GM21528 (cell line): ENCODE measurements around the gene EXD3.

Experiments
- ATAC-seq: cut with Tn5 transposase; IDR thresholded peaks from one replicate; pipeline ENCODE4 v1.9.1; 2021; ENCODE audit warnings: mild to moderate bottlenecking, moderate library complexity; ENCODE audit not compliant: unreplicated experiment, low FRiP score

The EXD3 gene

DNA sequence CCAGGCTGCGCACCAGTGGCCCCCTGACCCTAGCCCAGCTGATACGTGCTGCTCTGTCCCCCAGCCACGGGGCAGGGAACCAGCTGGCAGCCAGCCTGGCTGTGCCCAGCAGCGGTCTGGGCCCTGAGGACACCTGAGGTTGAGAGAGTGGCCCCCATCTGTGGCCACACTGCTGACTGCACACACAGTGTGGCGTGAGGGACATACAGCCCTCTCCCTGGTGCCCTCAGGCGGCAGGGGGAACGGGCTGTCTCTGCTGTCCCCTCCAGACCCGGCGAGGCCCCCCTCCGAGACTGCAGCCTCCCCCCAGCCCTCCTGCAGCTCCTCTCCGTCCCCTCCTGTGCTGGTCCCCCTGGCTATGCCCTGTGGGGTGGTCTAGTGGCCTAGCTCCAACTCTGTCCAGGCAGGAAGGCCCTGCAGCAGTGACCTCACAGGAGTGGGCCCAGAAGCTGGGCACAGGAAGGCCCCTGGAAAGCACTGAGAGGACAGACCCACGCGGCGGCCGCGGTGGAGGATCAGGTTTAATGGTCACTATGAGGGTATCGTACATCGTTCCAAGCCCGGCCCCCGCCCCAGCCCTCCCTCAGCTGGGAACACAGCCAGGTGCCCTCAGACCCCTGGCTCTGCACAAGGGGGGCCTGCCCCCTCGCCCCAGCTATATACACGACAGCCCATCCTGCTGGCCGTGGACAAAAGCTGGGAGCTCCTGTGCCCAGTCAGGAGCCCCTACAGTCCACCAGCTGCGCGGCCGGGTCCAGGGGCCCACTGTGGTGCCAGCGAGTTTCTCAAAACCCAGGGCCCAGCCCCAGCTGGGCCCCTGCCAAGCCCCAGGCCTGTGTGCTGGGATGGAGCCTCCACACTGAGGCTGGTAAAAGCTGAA is 25.0 kb upstream of the EXD3 start:
- no peak for ATAC-seq

DNA sequence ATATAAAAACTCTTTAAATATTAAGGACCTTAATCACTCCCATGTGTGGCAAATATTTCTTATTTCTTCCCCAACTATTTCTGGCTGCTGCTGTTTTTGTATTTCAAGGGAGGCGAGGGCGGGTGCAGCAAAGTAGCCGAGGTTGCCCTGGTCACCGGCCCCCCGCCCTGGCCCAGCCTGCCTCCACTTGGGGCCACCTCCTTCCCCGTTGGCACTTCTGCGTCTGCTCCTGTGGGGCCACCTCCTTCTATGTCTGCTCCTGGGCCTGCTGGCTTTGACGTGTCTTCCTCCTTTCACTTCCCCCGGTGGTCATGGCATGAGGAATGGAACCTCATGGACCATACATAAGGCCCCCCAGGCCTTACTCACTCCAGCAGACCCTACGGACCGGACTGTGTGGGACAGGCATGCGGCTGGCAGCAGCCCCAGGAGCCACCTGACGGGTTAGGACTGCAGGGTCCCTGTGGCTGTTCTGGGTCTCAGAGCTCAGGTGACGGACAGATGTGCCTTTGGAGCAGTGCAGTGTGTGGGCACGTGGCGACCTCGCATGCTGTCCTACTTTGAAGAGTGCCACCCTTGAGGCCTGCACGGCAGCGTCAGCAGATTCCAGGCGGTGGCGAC is 24.0 kb upstream of the EXD3 start:
- ATAC-seq: no peak

DNA sequence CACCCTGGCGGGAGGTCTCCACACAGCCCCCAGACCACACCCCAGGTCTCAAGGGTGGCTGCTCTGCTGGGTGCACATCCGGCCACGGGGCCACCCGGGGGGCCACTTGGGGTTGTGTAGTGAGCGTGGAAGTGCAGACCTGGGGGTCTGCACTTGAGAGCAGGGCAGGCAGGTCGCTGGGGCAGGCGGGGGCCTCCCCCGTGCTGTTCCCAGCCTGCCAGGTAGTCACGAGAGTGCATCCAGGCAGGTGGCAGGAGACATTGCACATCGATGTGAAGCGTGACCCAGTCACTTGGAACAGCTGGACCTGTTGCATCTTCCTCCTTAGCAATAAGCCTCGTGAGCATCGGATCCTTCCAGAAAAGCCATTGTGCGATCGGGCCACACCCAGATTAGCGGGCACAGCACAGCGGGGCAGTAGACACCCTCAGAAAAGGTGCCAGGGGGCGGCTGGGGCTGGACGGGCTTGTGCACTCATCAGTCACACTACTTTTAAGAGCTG is 23.0 kb upstream of the EXD3 start:
- no peak for ATAC-seq

DNA sequence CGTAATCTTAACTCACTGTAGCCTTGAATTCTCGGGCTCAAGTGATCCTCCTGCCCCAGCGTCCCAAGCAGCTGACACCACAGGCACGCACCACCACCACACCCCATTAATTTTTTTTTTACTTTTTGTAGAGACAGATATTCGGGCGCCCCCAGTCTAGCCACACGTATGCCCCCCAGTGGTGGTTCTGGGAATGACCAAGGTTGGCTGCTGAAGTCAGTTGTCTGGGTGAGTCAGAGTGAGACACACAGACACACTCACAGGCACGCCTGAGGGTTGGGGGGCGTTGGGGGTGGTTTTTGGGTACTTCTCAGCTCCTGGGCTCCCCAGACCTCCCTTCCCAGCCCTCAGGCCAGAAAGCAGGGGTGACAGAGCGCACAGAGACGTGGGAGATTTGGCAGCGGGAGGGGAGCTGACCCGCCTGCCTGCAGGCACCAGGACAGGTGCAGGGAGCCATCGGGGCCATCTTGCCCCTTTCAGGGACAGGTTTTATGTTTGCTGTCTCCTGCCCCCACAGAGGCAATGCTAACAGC is 22.4 kb upstream of the EXD3 start:
- ATAC-seq: no peak

DNA sequence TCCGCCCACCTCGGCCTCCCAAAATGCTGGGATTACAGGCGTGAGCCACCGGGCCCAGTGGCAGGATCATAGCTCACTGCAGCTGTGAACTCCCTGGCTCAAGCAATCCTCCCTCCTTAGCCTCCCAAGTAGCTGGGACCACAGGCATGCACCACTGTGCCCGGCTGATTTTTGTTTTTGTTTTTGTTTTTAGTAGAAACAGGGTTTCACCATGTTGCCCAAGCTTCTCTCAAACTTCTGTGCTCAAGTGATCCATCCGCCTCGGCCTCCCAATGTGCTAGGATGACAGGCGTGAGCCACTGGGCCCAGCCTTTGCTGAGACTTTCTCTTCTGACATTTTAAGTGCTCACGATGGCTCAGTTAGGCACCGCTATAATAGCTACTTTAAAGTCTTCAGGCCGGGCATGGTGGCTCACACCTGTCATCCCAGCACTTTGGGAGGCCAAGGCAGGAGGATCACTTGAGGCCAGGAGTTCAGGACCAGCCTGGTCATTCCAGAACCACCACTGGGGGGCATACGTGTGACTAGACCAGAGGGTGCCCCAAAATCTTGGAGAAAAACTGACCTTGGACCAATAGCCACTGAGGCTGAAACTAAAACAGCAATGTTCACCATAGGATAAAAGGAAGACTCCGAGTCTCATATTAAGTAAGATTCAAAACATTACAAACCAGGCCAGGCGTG is 21.3 kb upstream of the EXD3 start:
- no peak for ATAC-seq

DNA sequence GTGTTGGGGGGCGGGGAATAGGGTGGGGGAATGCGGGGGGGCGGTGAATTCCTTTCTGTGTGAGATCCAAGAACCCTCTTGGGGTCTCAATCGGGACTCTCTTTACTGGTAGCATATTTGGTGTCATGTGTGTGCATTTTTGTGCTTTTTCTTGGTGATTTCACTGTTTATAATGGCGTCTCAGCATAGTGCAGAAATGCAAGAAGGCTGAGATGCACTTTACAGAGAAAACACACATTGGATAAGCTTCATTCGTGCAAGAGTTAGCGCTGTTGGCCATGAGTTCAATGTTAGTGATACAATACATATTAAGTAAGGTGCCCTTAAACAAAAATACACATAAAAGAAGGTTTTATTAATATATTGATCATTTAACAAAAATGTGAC is 19.0 kb upstream of the EXD3 start:
- ATAC-seq: no peak

DNA sequence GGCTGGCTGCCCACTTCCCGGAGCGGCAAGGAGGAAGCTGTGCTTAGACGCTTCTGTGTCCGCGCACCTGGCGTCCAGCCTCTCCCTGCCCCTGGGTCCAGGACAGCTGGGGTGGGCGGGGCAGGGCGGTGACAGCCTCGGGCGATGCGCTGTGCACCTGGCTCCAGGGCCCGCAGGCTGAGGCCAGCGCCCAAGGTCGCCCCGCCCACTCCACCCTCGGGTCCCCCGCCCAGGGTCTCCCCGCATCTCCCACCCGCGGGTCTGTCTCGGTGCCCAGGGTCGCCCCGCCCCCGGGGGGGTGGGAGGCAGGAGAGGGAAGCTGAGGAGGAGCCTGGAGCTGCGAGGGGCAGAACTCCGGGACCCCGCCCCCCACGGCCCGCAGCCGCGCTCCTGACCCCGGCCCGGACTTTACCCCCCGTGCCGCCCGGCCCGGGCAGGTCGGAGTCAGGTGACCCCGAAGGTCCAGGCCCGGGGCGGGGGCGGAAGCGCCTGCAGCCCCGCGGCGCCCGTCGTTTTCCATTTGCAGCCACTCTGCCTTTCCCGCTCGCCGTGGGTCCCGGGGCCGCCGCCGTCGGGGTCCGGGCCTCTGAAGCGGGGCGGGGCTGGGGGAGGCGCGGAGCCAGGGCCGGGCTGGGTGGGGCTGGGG is 18.4 kb upstream of the EXD3 start, which contains the start of gene ENTPD8:
Gene ENTPD8 (minus strand): TSS at position 69 of the 646 bp plus-strand sequence. CDS start 3,072 bp downstream, outside the sequence.
- ATAC-seq: no peak

DNA sequence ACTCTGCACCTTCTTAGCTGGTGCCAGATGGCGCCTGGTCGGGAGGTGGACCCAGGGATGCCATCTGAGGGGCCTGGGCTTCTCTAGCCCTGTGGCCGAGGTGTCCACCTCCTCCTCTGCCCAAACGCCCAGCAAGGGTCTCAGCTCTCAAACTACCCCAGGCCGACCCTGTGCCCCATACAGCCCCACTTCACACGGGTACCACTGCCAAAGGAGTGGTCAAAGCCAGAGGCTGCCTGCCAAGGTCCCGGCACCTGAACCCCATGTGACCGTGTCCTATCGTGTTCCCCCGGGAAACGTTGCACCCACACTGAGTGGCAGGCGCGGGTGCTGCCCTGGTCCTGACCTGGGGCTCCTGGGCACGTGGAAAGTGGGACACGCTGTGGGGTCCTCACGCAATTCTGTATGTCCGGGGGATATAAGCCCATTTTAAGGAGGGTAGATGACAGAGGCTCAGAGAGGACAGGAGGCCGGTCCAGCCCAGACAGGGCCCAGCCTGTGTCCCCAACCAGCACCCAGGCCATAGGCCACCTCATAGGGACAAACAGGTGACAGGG is 16.3 kb upstream of the EXD3 start:
- ATAC-seq: no peak

DNA sequence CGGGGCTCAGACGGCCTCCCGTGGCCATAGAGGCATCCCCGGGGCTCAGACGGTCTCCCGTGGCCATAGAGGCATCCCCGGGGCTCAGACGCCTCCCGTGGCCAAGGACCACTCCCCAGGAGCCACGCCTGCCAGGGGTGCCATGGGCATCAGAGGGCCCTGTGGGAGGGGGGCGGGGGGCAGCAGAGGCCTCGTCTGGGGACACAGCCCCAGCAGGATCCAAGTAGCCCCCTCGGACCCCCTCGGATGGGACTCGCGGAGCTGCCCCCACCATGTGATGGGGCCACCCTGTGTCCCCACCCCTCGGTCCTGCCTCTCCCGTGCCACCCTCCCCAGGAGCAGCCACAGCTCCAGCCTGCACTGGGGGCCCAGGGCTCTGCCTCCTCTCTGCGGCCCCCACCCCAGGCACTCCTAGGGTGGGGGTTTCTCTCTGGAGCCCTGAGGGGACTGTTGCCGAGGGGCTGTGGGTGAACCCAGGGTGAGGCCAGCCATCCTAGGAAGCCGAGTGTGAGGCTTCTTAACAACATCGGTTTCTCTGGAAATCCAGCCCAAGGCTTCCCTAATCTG is 15.7 kb upstream of the EXD3 start:
- ATAC-seq: no peak

DNA sequence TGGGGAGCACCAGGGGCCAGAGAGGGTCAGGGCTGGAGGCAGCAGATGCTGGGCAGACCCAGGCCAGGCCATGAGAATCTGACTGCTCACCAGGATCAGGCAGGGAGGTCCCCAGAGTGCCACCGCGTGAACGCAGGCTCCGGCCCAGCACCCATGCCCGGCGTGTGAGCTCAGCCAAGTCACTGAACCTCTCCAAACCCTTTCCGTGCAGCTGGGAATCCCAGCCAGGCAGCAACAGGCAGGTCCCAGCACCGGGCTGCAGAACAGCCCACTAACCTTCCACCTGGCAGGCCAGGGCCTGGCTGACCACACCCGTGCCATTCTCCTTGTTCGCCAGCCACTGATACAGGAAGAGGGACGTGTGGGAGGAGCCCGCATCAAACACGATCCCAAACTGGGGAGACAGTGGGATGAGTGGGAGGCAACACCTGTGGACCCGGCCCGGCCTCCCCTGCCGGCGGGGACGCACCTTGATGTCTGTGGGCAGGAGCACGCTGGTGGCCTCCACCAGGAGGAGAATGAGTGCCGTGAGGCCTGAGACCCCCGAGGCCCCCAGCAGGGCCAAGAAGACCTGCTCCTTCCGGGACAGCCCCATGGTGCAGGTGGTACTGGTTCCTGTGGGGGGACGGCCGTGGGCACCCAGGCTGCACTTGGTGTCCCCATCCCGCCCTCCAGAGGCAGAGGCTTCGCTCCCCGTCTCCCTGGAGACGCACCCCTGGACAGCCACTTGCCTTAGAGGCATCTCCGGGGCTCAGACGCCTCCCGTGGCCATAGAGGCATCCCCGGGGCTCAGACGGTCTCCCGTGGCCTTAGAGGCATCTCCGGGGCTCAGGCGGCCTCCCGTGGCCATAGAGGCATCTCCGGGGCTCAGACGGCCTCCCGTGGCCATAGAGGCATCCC is 15.0 kb upstream of the EXD3 start:
- ATAC-seq: no peak

DNA sequence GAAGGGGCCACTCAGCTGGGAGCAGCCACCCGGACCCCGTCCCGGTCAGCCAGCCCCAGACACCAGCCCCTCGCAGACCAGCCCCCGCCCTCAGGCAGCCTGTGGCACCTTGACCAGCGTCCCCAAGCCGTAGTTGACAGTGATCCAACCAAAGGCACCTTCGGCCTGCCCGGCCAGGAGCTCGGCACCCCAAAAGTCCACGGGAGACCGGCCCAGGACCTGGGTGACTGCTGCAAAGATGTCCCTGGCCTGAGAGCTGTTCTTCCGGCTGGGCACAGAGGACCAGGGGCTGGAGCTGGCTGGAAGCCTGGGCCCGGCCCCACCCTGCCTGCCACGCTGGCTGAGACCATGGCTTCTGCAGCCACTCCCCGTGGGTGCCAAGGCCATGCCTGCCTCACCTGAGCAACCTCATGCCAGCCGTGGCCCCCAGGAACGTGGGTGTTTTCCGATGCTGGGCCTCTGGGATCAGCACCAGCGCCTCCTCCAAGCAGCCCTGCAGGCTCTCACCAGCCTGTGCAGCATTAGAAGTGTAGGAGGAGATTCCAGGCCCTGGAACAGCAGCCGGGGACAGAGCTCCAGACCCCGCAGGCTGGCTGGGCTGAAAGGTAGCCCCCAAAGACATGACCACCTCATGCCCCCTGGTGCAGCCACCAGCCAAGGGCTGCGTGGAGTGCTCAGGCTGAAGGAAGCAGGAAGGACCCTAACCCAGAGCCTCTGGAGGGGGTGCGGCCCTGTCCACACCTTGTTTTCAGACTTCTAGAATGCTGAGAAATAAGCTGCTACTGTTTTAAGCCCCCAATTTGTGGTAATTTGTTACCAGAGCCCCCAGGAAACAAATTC is 14.0 kb upstream of the EXD3 start:
- no peak for ATAC-seq

DNA sequence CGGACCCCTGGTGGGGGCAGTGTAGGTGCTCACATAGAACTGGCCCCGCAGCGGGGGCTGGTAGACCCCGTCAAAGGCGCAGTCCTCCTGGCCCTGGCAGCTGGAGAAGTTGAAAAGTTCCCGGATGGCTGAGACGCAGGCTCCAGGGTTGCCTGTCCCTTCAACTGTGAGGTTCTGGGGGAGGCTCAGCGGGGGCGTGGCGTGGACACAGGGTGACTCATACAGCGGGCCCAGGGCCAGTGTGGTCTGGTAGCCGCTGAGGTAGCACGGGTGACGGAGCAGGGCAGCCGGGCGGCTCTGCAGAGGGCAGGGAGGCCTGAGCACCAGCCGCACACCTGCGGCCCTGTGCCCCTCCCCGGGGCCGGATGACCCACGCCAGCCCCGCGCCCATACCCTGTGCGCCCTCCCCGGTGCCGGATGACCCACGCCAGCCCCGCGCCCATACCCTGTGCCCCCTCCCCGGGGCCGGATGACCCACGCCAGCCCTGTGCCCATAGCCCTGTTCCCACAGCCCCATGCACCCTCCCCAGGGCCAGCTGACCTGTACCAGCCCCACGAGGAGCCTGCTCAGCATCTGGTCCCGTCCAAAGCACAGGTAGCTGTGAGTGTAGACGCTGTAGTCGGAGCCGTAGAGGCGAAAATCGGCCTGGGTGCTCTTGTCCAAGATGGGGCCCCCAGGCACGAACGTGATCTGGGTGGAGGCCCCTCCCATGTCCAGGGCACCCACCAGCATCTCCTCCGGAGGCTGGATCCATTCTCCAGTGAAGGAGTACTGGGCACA is 13.2 kb upstream of the EXD3 start:
- ATAC-seq: no peak

DNA sequence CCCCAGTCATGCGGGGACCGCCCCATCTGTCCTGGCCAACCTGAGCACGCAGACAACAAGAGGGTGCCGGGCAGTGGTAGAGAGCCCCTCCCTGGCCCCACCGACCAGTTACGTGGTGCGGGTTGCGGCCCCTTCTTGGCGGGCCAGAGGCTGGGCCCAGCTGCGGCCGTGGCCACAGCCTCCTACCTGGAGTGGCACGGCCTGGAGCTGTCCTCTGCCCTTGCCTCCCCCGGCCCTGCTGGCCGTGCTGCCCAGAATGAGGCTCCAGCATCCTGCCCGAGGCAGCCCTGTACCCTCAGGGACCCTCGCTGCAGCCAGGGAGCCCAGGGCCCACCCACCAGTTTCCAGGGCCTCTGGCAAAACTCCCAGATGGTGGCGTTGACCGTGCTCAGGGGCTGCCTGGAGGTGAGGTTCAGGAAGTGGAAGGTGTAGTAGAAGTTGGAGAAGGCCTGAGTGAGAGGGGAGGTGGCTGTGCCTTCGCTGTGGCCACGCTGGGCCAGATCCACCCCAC is 12.5 kb upstream of the EXD3 start:
- no peak for ATAC-seq

DNA sequence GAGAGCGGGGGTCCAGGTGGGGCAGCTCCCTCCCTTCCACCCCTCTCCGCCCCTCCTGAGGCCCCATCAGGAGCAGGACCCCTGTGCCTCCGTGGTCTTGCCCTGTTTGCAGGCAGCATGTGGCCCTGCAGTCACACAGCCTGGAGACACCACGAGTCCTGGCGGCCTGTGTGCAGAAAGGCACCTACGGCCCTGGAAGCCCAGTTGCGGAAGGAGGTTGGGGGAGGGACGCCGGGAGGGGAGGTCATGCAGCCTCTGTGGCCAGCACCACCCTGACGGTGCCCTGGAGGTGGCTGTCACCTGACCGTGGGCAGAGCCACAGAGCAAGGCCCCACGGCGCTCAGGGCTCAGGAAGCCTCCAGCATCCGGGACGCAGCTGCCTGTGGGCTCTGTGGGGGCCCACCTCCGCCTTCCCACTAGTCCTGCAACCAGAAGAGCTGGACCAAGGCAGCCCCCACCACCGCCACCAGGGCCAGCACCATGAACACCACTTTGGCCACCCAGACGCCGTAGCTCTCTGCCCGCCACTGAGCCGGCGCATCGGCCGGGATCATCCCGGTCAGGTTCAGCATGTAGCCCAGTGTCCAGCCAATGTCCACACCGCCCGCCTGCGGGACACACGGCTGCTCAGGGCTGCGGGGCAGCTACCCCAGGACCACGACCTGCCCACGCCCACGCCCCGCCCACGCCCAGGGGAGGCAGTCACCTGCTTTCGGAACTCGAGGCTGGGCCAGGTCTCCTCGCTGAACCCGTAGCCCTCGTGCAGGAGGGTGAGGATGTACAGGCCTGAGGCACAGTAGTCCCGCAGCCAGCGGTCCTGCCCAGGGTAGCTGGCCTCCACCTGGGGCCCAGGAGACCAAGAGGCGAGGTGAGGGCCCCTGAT is 11.8 kb upstream of the EXD3 start:
- ATAC-seq: no peak

DNA sequence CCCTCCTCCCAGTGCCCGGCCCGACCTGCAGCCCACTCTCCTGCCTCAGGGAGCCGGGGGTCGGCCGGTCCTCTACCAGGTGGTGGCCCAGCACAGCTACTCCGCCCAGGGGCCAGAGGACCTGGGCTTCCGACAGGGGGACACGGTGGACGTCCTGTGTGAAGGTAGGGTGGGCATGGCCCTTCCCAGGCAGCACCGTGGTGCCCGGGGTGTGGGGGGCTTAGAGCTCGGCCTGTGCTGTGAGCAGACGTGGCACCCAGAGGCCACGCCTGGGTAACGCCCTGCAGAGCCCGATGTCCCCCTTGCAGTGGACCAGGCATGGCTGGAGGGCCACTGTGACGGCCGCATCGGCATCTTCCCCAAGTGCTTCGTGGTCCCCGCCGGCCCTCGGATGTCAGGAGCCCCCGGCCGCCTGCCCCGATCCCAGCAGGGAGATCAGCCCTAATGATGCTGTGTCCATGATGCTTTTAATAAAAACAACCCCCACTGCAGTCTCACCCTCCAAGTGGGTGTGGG is 11.0 kb upstream of the EXD3 start:
- ATAC-seq: no peak
